SU-DHL-6 (cell line): ENCODE data around the gene MIGA1.

Experiments
- CTCF ChIP-seq: fragments of 200-600 bp; sonication (generic); IDR thresholded peaks from one replicate; pipeline ENCODE4 v1.5.1; 2017; ENCODE audit warnings: antibody characterized with exemption, mild to moderate bottlenecking, low read length, moderate library complexity; ENCODE audit not compliant: insufficient read depth, poor library complexity, severe bottlenecking
- EZH2phosphoT487 ChIP-seq: fragments of 200-600 bp; sonication (generic), shearing (Covaris generic); conservative IDR thresholded peaks from 2 replicates; pipeline ENCODE4 v1.6.1; 2018; ENCODE audit warnings: mild to moderate bottlenecking, antibody characterized with exemption, low read length, moderate library complexity, mixed read lengths

- TF ChIP-seq CTCF (no peak), EZH2phosphoT487 (no peak)
Observed at GRCh38 chr1:77742011-77742555, 37.4 kb upstream of the MIGA1 start.
